Measurements from ENCODE around the gene DPRX. TPM values are rescaled to one million over a fixed set of nuclear protein-coding genes. Genes with fewer than 3 reads are reported as not detected.

DPRX gene
- total RNA-seq, 1 experiment from 2014 or later, result not detected

GRCh38 chr19:53586277-53586691, 45.5 kb upstream of the DPRX start:
- ATAC-seq (no peak), DNase-seq (ENCODE audit: low read depth, low spot score) (no peak)
- Histone ChIP-seq H3K4me1 (ENCODE audit: control insufficient read depth, insufficient read depth, low read length) (no peaks in the 10 kb centered on the region), H3K36me3 (ENCODE audit: control insufficient read depth, insufficient read depth, low read length) (no peaks in the 10 kb centered on the region), H3K27me3 (ENCODE audit: control insufficient read depth, insufficient read depth, low read length) (no peaks in the 10 kb centered on the region), H3K27ac (ENCODE audit: low read length) (no peak overlapping the region), H3K4me3 (ENCODE audit: low read depth in 2 of 2, low read length in 2 of 2) (no peak overlapping the region), H3K9me3 (ENCODE audit: control insufficient read depth, insufficient read depth, low read depth, low read length) (no peaks in the 10 kb centered on the region)
- no TSS peak for BruUV-seq (replicated peaks)
- CTCF ChIA-PET, result no interaction called here
- in situ Hi-C loops (cut with HindIII; ENCODE audit: low pct_unique_long_range_greater_than_20kb, low sequenced_read_pairs), result no loop called here
- TF ChIP-seq CTCF (IDR thresholded peaks at IDR 0.05), result no peak
- no peak for TF ChIP-seq TCF7L2 (IDR thresholded peaks at IDR 0.05; ENCODE audit: low read depth, low read length)
- no peak for TF ChIP-seq REST (IDR thresholded peaks at IDR 0.05; ENCODE audit: insufficient read depth in 1 of 2, low read depth in 2 of 2, low read length in 1 of 2)
- TF ChIP-seq SIN3A (IDR thresholded peaks at IDR 0.05; ENCODE audit: borderline replicate concordance, insufficient read depth, low read depth, low read length), result no peak
- no peak for TF ChIP-seq POLR2AphosphoS5 (IDR thresholded peaks at IDR 0.05; ENCODE audit: low read depth, low read length)
- POLR2A ChIA-PET, result no interaction called here
- intact Hi-C loops (cut with micrococcal nuclease; ENCODE audit: unreplicated experiment), result no loop called here

- no peaks in the 10 kb centered on the region for H3K36me3 ChIP-seq (ENCODE audit: control insufficient read depth, insufficient read depth, low read length)
- H3K27me3 ChIP-seq (ENCODE audit: control insufficient read depth, insufficient read depth, low read length), result no peaks in the 10 kb centered on the region
- DNase-seq (ENCODE audit: low read depth, low spot score) (no peak), ATAC-seq (no peak)
- ChIA-PET POLR2A (no interaction called here), CTCF (no interaction called here)
- no peak for TF ChIP-seq SIN3A (IDR thresholded peaks at IDR 0.05; ENCODE audit: borderline replicate concordance, insufficient read depth, low read depth, low read length)
- no peak for TF ChIP-seq TCF7L2 (IDR thresholded peaks at IDR 0.05; ENCODE audit: low read depth, low read length)
- TF ChIP-seq POLR2AphosphoS5 (IDR thresholded peaks at IDR 0.05; ENCODE audit: low read depth, low read length), result no peak
- no peak for TF ChIP-seq REST (IDR thresholded peaks at IDR 0.05; ENCODE audit: insufficient read depth in 1 of 2, low read depth in 2 of 2, low read length in 1 of 2)
- no peak for TF ChIP-seq CTCF (IDR thresholded peaks at IDR 0.05)
- H3K9me3 ChIP-seq (ENCODE audit: control insufficient read depth, insufficient read depth, low read depth, low read length), result no peaks in the 10 kb centered on the region
- BruUV-seq (replicated peaks), result no TSS peak
- in situ Hi-C loops (cut with HindIII; ENCODE audit: low pct_unique_long_range_greater_than_20kb, low sequenced_read_pairs) (no loop called here), intact Hi-C loops (cut with micrococcal nuclease; ENCODE audit: unreplicated experiment) (loop anchor here (10.0 kb wide), 1 partner anchor 150 kb away; no protein-coding TSS in a partner anchor)
- H3K4me1 ChIP-seq (ENCODE audit: control insufficient read depth, insufficient read depth, low read length), result no peaks in the 10 kb centered on the region
- no peak overlapping the region for H3K27ac ChIP-seq (ENCODE audit: low read length)
- H3K4me3 ChIP-seq (ENCODE audit: low read depth in 2 of 2, low read length in 2 of 2), result no peak overlapping the region
These were observed 36.8 kb upstream of the DPRX start for GRCh38 chr19:53594811-53595509.

All from Panc1 (cell line).